B cell (primary cell): ENCODE results near the gene TAB3. TPM values are rescaled to one million over a fixed set of nuclear protein-coding genes. Genes with fewer than 3 reads are reported as not detected.

Experiments used
- ATAC-seq: fragments of 200-7000 bp; cut with Tn5 transposase; one replicate; pipeline ENCODE4 v1.10.0; 2021; ENCODE audit warnings: low read depth, mild to moderate bottlenecking, moderate number of reproducible peaks, moderate library complexity
- CTCF ChIA-PET: fragments of 350-600 bp; sonication (Branson Sonifier 250); formaldehyde crosslinking; loops from one replicate; lab custom pipeline; 2021; ENCODE audit warnings: antibody characterized with exemption, inconsistent platforms; lab: Charles Lee
- POLR2A ChIA-PET: fragments of 350-600 bp; sonication (Branson Sonifier 250); formaldehyde crosslinking; loops from one replicate; lab custom pipeline; 2021; ENCODE audit warnings: antibody characterized with exemption; lab: Charles Lee
- DNase-seq: peaks from one replicate; pipeline ENCODE4 v3.0.0; 2013
- H2AFZ ChIP-seq: 2 replicates; pipeline ENCODE4 v1.6.1; 2012; ENCODE audit warnings: mild to moderate bottlenecking, low read depth, low read length; ENCODE audit not compliant: insufficient read depth, poor library complexity, severe bottlenecking
- H3K27ac ChIP-seq, 2 donors: 1 replicate in 1 of 2; 2 replicates in 1 of 2; pipeline ENCODE4 v1.5.1; 2012 to 2013; ENCODE audit warnings: low read length in 2 of 2, mild to moderate bottlenecking in 2 of 2, moderate library complexity in 1 of 2
- H3K27me3 ChIP-seq, 4 experiments: fragments of 200-600 bp in 1 of 4; sonication (generic) in 1 of 4; replicated peaks in 1 of 4; 1 replicate in 2 of 4; 2 replicates in 2 of 4; pipeline versions ENCODE4 v1.6.1 to v1.7.0; 2013 to 2016; ENCODE audit warnings: low read length in 3 of 4, mild to moderate bottlenecking in 2 of 4, mixed read lengths in 1 of 4, moderate library complexity in 1 of 4; ENCODE audit not compliant: insufficient read depth in 4 of 4, control insufficient read depth in 3 of 4; ENCODE audit errors: control extremely low read depth in 1 of 4
- H3K36me3 ChIP-seq, 2 experiments: replicated peaks in 1 of 2; 1 replicate in 1 of 2; 2 replicates in 1 of 2; pipeline versions ENCODE4 v1.6.1 to v1.7.1; 2013; ENCODE audit warnings: low read length in 1 of 2; ENCODE audit not compliant: insufficient read depth in 2 of 2, control insufficient read depth in 1 of 2; ENCODE audit errors: control extremely low read depth in 1 of 2, extremely low read depth in 1 of 2
- H3K4me1 ChIP-seq, 2 donors: fragments of 200-600 bp in 1 of 2; sonication (generic) in 1 of 2; 1 replicate in 1 of 2; 2 replicates in 1 of 2; pipeline versions ENCODE4 v1.5.1 to v1.6.1; 2013 to 2017; ENCODE audit warnings: low read length in 2 of 2; ENCODE audit not compliant: control insufficient read depth in 2 of 2, insufficient read depth in 2 of 2
- H3K4me2 ChIP-seq: replicated peaks from 2 replicates; pipeline ENCODE3; 2012; ENCODE audit warnings: mild to moderate bottlenecking, low read depth, low read length; ENCODE audit not compliant: poor library complexity, severe bottlenecking
- H3K4me3 ChIP-seq, 5 experiments: fragments of 200-600 bp in 1 of 5; sonication (generic) in 1 of 5; 1 replicate in 3 of 5; 2 replicates in 2 of 5; pipeline versions ENCODE4 v1.5.1 to v1.7.0; 2011 to 2016; ENCODE audit warnings: low read length in 4 of 5, mild to moderate bottlenecking in 4 of 5, low read depth in 2 of 5, control low read depth in 1 of 5, moderate library complexity in 1 of 5; ENCODE audit not compliant: insufficient read depth in 1 of 5; ENCODE audit errors: control extremely low read depth in 1 of 5, extremely low read depth in 1 of 5
- H3K79me2 ChIP-seq: fragments of 200-600 bp; sonication (generic); one replicate; pipeline ENCODE4 v1.6.0; 2016; ENCODE audit warnings: low read length; ENCODE audit not compliant: control insufficient read depth, insufficient read depth
- H3K9ac ChIP-seq: fragments of 200-600 bp; sonication (generic); 2 replicates; pipeline ENCODE4 v1.6.1; 2017; ENCODE audit warnings: mild to moderate bottlenecking, low read length, moderate library complexity
- H3K9me3 ChIP-seq, 3 donors: one replicate each; pipeline versions ENCODE4 v1.6.1 to v1.7.1; 2013; ENCODE audit warnings: low read length in 2 of 3; ENCODE audit not compliant: control insufficient read depth in 2 of 3, insufficient read depth in 1 of 3; ENCODE audit errors: control extremely low read depth in 1 of 3
- H4K20me1 ChIP-seq: 2 replicates; pipeline ENCODE4 v1.6.0; 2012; ENCODE audit warnings: mild to moderate bottlenecking, low read length; ENCODE audit not compliant: insufficient read depth, control insufficient read depth, poor library complexity, severe bottlenecking
- H3K27ac Mint-ChIP-seq: one replicate; pipeline ENCODE4 v1.8.0; 2021; ENCODE audit warnings: mixed read lengths
- H3K27me3 Mint-ChIP-seq: one replicate; pipeline ENCODE4 v1.8.0; 2021; ENCODE audit warnings: mixed read lengths
- H3K4me1 Mint-ChIP-seq: one replicate; pipeline ENCODE4 v1.8.0; 2021; ENCODE audit warnings: mixed read lengths
- H3K4me3 Mint-ChIP-seq: one replicate; pipeline ENCODE4 v1.8.0; 2021; ENCODE audit warnings: mixed read lengths
- H3K9me3 Mint-ChIP-seq: one replicate; pipeline ENCODE4 v1.8.0; 2022; ENCODE audit warnings: mixed read lengths; ENCODE audit not compliant: insufficient read depth
- EZH2 ChIP-seq: IDR thresholded peaks from 2 replicates; pipeline ENCODE4 v1.6.1; 2012; ENCODE audit warnings: borderline replicate concordance, low read depth, mild to moderate bottlenecking, moderate library complexity, low read length; ENCODE audit not compliant: insufficient read depth, poor library complexity, severe bottlenecking
- WGBS: methylation state at CpG from one replicate; pipeline ENCODE4 v1.1.5; 2013; ENCODE audit warnings: missing lambda C conversion rate; ENCODE audit not compliant: insufficient coverage; 5-methylcytosine and 5-hydroxymethylcytosine counted together
- intact Hi-C: fragments of 100-400 bp; cut with micrococcal nuclease; formaldehyde crosslinking; loops from one replicate; pipeline ENCODE4 v1.10.0; 2022
- polyA plus RNA-seq: library from polyadenylated mRNA; depleted of rRNA; stranded (reverse); fragments of >200 nt; gene quantifications from 2 replicates; pipeline ENCODE4 v1.2.3, GENCODE V29; 2012
- total RNA-seq, 2 donors: library from RNA; stranded (reverse); fragments of 120-200 nt in 1 of 2; gene quantifications; 1 replicate in 1 of 2; 2 replicates in 1 of 2; pipeline versions ENCODE4 v1.2.3 to v1.2.4, GENCODE V29; 2013 to 2022
- TF ChIP-seq, protein P1 (sequence below): fragments of 200-600 bp; IDR thresholded peaks from one replicate; pipeline ENCODE4 v1.8.0; 2022; ENCODE audit warnings: antibody characterized with exemption, mild to moderate bottlenecking

TAB3 gene
- total and polyA plus RNA-seq, 2 donors (not counting 1 experiment from before 2014, with no cell fraction given), result 11.4 to 26.5 TPM

DNA sequence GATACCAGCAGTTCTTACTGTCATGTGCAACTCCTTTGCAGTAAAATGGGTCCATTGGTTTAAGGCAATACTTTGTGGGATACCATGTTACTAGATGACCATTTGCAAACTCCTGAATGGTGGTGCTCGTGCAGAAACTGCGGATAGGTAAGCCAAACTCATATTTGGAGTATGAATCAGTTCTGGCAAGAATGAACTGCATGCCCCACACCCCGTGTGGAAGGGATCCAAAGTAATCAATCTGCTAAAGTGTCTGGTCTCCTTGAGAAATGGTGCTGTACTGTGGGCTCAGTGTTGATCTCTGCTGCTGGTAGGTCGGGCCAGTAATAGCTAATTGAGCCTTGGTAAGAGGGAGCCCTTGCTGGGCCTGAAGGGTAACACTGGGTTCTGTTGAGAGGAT, 4.2 kb upstream of the TAB3 start:
- no peaks in the 10 kb centered on the region for H3K9me3 ChIP-seq
- no peak overlapping the region for H3K9ac ChIP-seq
- Mint-ChIP-seq H3K4me3 (no peak overlapping the region), H3K9me3 (no peaks in the 10 kb centered on the region), H3K27ac (no peak overlapping the region), H3K27me3 (peaks cover 8% of the 10 kb centered on the region), H3K4me1 (peaks cover 6% of the 10 kb centered on the region)
- H3K36me3 ChIP-seq, result no peaks in the 10 kb centered on the region
- CTCF ChIA-PET, result no interaction called here
- intact Hi-C loops, result no loop called here
- H3K27ac ChIP-seq, result no peak overlapping the region
- peaks cover 0 to 2% of the 10 kb centered on the region in 2 donors for H3K4me1 ChIP-seq
- no peak overlapping the region for H3K4me3 ChIP-seq
- no peaks in the 10 kb centered on the region for H4K20me1 ChIP-seq
- H3K27me3 ChIP-seq, result no peaks in the 10 kb centered on the region
- no peak overlapping the region for H2AFZ ChIP-seq
- DNase-seq (no peak), ATAC-seq (no peak)
- H3K4me2 ChIP-seq, result no peak overlapping the region
- POLR2A ChIA-PET, result no interaction called here
- TF ChIP-seq, protein P1, sequence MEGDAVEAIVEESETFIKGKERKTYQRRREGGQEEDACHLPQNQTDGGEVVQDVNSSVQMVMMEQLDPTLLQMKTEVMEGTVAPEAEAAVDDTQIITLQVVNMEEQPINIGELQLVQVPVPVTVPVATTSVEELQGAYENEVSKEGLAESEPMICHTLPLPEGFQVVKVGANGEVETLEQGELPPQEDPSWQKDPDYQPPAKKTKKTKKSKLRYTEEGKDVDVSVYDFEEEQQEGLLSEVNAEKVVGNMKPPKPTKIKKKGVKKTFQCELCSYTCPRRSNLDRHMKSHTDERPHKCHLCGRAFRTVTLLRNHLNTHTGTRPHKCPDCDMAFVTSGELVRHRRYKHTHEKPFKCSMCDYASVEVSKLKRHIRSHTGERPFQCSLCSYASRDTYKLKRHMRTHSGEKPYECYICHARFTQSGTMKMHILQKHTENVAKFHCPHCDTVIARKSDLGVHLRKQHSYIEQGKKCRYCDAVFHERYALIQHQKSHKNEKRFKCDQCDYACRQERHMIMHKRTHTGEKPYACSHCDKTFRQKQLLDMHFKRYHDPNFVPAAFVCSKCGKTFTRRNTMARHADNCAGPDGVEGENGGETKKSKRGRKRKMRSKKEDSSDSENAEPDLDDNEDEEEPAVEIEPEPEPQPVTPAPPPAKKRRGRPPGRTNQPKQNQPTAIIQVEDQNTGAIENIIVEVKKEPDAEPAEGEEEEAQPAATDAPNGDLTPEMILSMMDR, result no peak
- no peak for TF ChIP-seq EZH2
- WGBS, result no CpG with 5 or more reads among the region's 4 CpGs
- peaks cover 6% of the 10 kb centered on the region for H3K79me2 ChIP-seq

DNA sequence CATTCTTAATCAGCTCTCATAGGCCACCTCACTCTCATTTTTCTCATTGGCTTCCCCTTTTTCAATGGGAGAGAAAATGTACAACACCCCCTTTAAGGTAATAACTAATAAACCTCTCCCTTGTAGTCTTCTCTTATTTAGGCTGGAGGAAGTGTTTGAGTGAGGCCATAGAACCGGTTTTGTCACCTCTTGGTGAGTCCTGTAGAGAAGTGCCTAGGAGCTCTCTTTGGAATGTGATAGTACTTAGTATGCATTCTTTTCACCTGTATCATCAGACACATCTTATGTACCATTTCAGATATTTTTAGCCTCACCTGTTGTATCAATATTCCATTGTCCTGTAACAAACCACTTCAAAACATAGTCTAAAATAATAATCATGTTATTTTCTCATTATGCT, 3.5 kb upstream of the TAB3 start:
- WGBS, result no CpG with 5 or more reads among the region's 1 CpG
- no peak overlapping the region for H3K27ac Mint-ChIP-seq
- peaks cover 8% of the 10 kb centered on the region for H3K27me3 Mint-ChIP-seq
- Histone ChIP-seq H2AFZ (no peak overlapping the region), H3K79me2 (peaks cover 12% of the 10 kb centered on the region), H3K27ac (no peak overlapping the region), H4K20me1 (no peaks in the 10 kb centered on the region), H3K4me1 (peaks cover 0 to 9% of the 10 kb centered on the region in 2 donors), H3K4me3 (no peak overlapping the region), H3K9ac (no peak overlapping the region), H3K4me2 (no peak overlapping the region), H3K27me3 (no peaks in the 10 kb centered on the region), H3K36me3 (no peaks in the 10 kb centered on the region), H3K9me3 (no peaks in the 10 kb centered on the region)
- ChIA-PET POLR2A (no interaction called here), CTCF (no interaction called here)
- H3K4me1 Mint-ChIP-seq, result peaks cover 12% of the 10 kb centered on the region
- ATAC-seq (no peak), DNase-seq (no peak)
- no peak overlapping the region for H3K4me3 Mint-ChIP-seq
- TF ChIP-seq, protein P1, result no peak
- TF ChIP-seq EZH2, result no peak
- H3K9me3 Mint-ChIP-seq, result no peaks in the 10 kb centered on the region
- intact Hi-C loops, result no loop called here
